Esophagus mucosa (tissue), 1 donor: Measurements from ENCODE around the gene CD84. TPM values are rescaled to one million over a fixed set of nuclear protein-coding genes. Genes with fewer than 3 reads are reported as not detected.
"Not testable (repeated sequence)": the region's sequence is repeated elsewhere in the genome, so short reads cannot be mapped to it uniquely, and the experiment has no call there.

Source experiments
- ATAC-seq: fragments of 200-7000 bp; cut with Tn5 transposase; one replicate; pipeline ENCODE4 v1.9.1; 2020
- total RNA-seq: library from RNA; stranded (reverse); gene quantifications from one replicate; pipeline ENCODE4 v1.2.4, GENCODE V29; 2023
- donor health status: DM: yes; HTN: yes; CAD: no.

The CD84 gene, protein sequence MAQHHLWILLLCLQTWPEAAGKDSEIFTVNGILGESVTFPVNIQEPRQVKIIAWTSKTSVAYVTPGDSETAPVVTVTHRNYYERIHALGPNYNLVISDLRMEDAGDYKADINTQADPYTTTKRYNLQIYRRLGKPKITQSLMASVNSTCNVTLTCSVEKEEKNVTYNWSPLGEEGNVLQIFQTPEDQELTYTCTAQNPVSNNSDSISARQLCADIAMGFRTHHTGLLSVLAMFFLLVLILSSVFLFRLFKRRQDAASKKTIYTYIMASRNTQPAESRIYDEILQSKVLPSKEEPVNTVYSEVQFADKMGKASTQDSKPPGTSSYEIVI
- total RNA-seq, result 1.2 TPM

GRCh38 chr1:160579216-160579701 lies at the start of gene CD84:
TSS of gene CD84 (minus strand) at chr1:160579496. CDS start at chr1:160579437, 59 bp downstream.
- ATAC-seq, result no peak

DNA sequence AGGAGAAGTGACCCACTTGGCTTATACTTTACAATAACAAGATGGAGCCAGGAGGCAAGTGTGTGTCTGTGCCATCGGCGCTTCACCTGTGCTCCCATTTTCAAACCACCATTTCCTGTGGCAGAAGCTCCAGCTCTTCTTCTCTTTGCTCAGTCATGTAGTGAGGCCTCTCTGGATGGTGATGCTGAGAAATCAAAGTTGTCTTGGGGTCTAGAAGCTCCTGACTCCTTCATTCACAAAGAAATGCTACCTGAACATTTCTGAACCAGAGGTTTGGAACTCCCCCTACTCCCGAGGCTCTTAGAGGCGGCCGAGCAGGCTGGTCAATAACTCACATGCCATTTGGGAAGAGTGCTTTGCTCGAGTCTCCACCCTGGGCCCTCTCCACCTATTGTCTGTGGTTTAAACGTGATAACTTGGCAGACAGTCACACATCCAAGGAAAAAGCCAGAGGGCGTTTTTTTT lies 49.5 kb upstream of the CD84 start:
- ATAC-seq, result no peak

- ATAC-seq, result not testable (repeated sequence)
Observed at GRCh38 chr1:160627677-160628289, 48.5 kb upstream of the CD84 start.

DNA sequence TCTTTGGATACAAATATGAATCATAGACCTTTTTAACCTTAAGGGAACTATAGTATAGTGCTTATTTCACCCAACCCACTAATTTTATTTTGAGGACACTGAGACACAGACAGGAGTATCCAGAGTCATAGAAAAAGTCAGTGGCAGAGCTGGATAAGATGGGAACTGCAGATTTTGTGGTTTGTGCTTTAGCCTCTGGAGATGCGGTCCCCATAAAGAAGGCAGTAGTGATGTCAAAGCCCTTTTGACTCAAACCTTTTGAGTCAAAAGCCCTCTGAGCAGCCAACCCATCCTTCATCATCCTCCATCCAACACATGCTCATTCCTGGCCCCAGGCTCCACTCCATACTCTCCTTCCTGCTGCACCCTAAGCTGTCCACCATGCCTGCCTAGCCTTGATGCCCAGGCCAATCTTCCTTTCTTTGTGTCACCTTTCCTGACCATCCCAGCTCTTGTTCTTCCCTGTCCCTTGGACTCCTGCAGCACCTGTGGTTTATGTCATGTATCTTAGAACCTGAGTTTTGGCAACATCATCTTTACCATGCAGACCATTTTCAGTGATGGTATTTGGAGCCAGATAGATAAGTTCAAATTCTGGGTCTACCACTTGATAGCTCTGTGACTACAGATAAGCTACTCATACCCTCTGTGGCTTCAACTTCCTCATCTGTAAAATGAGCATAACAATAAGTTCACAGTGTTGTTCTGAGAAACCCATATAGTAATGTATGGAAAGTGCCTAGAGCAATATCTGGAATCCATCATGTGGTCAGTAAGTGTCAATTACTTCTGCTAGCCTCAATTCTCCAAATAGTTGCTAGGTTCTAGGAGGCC lies 47.4 kb upstream of the CD84 start:
- no peak for ATAC-seq

DNA sequence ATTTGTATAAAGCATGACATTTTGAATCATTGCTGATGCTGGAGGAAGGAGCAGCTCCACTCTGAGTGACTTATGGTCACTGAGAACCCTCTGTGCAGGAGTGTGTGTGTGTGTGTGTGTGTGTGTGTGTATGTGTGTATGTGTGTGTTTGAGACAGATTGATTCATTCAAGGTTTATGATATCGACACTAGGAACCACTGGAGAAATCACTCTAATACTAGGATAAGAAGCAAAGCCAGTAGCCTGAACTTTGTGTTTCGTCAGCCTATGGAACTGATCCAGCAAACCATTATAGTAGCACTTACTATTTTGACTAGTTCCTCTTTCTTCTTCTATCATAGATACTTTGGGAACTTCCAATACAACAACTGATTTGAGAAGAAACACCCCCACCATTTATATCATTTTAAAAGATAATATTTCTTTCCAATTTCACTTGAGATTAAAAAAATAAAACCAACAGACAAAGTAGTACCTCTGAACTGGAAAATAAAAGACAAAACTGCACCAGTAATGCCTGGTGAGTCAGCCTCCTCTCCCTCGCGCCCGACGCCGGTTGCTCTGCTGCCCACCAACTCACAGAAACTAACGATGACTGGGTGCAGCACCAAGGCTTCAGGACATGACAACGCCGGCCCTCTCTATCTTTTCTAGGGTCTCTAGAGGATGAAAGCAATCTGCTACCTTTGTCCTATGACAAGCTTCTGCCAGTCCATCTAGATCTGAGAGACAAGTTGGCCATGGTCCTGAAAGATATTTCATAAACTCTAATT lies 46.6 kb upstream of the CD84 start:
- ATAC-seq, result no peak

DNA sequence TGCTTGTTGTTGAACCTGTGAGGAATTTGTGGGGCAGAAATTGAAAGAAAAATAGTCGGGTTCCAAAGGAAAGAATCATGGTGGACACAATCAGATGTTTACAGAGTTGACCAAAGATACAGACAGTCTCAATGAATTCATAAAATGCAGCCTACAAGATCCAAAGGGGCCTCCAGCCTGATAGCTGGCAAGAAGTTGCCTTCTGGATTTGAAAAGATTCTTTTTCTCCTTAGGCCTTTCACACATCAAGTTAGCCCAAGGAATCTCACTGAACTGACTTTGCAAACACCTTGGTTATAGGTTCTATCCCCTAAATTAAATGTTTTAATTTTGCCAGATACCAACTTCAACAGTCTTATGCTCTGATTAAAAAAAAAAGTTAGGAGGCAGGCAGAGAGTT lies 46.0 kb upstream of the CD84 start:
- ATAC-seq, result no peak

DNA sequence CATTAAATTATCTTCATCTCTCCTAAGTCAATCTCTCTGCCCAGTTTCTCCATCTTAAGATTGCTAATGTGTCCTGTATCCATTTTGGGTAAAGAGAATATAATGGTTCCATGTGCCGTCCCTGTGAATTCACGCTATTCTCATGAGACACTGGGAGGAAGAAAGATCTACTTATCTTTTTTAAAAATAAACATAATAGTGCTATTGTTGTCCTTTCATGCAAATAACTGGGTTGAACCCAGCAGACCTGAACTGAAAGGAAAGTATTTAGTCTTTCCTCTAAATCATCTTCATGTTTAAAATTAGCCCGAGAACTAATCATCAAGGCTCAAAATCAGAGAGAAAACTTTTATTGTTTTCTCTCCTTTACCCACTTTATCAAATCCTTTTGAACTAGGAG lies 45.2 kb upstream of the CD84 start:
- no peak for ATAC-seq

- no peak for ATAC-seq
Observed at GRCh38 chr1:160623862-160624261, 44.6 kb upstream of the CD84 start.

GRCh38 chr1:160623227-160623633 lies 43.9 kb upstream of the CD84 start:
- peak; percentile 34 for ATAC-seq

DNA sequence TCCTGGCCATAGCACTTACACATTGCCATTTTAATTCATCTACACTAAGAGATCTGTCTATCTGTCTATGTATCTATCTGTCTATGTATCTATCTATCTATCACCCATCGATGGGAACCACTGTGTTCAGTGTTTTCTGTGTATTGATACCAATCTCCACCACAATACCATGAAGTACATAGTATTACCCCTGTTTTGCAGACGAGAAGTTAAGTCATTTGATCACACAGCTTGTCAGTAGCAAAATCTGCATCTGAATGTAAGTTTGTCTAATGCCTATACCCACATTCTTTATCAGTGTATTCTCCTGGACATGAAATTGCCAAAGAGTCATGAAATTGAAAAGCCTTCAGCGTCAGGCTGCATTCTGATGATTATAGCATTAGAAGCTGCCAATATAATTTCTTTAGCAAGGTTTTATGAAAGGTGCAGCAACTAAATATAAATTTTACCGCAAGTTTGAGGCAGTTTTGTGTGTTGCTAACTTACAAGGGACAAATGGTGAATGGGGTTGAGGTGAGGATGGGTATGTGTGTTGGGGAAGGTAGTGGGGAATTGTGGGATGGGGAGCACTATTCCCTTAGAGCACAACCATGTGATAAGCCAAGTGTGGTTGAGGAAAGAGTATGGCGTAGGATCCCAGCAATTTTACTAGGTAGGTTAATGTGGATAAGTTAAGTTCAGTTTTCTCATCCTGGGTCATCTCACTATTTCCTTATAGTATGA lies 43.4 kb upstream of the CD84 start:
- ATAC-seq, result no peak

DNA sequence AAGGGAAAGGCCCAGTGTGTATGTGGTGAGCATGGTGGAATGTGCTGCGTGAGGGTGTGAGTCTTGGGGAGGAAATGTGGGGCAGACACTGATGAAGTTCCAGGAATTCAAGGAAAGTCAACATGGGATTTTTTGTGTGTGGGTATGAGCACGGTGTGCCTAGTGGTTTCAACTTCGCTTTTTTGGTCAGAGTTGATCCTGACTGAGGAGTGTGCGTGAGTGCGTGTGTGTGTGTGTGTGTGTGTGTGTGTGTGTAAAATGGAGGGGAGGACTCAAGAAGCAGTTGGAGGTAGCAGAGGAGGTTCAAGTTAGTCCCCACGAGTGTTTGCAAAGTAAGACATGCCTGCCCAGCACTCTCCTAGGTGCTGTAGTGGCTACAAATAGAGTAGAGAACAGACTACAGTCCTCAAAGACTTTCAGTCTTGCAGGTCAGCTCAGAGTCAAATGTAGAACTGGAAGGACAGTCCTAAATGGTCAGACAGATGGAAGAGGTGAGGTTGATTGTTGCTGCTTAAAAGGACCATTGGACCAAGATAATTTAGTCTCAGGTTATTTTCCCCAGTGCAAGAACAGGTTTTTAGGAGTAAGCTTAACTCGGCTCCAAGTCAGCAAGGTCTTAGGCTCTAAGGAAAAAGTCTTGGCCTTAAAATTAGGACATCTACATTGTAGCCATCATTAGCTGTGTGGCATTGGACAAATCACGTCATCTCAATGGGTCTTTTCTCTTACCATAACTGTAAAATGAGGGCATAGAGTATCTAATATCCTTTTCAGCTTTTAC lies 42.5 kb upstream of the CD84 start:
- no peak for ATAC-seq

DNA sequence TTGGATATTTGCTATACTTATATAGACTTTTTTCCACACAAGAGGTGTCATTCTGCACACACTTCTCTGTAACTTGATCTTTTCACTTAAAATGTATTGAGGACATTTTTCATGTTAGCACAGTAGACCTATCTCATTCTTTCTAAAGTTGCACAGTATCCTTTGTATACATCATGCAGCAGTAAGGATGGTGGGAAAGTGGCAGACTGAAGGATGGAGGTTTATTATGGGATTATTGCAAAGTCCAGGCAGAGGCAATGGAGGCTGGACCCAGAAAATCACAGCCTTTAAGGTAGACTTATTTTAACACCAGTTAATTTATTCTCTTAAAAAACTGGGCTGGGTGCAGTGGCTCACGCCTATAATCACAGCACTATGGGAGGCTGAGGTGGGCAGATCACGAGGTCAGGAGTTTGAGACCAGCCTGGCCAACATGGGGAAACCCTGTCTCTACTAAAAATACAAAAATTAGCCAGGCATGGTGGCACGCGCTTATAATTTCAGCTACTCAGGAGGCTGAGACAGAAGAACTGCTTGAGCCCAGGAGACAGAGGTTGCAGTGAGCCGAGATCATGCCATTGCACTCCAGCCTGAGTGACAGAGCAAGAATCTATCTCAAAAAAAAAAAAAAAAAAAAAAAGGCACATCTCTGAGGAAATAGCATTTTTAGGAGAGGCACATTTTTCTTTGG lies 41.8 kb upstream of the CD84 start:
- ATAC-seq, result no peak

DNA sequence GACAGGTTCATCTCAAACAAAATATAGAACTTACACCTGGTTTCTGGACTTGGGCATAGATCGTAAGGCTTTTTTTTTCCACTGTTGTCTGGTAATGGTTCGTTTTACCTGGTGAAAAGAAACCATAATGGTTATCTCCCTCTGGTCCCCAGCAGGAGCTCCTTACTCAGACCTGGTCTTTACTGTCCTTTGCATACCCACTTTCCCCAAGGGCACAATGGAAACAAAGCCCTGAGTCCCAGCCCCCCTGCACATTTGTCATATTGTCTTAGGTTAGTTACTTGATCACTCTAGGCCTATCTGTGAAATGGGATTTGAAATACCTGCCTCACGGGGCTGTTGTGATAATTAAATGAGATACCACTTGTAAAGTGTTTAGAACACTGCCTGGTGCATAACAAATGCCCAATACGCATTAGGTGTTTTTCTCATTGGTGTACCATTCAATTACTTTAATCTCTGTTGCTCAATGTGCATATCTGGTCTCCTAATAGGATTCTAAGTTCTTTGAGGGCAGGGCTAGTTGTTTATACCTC lies 40.5 kb upstream of the CD84 start:
- ATAC-seq, result no peak

- ATAC-seq, result no peak
Observed at GRCh38 chr1:160618763-160619274, 39.5 kb upstream of the CD84 start.

GRCh38 chr1:160618327-160618726 lies 39.0 kb upstream of the CD84 start:
- no peak for ATAC-seq

- no peak for ATAC-seq
Observed at GRCh38 chr1:160615660-160616059, 36.4 kb upstream of the CD84 start.

GRCh38 chr1:160614410-160614809 lies 35.1 kb upstream of the CD84 start:
- no peak for ATAC-seq

GRCh38 chr1:160612613-160613218 lies 33.4 kb upstream of the CD84 start:
- ATAC-seq, result no peak

- ATAC-seq, result no peak
Observed at GRCh38 chr1:160610569-160611242, 31.4 kb upstream of the CD84 start.
